NB4 (cell line): ENCODE data around the gene LRRC36.
A peak's percentile ranks its signal among the peaks of the same experiment; 100 is the strongest.
"Not testable (repeated sequence)": the region's sequence is repeated elsewhere in the genome, so short reads cannot be mapped to it uniquely, and the experiment has no call there.

Source experiments
- DNase-seq: peaks from one replicate; pipeline ENCODE4 v3.0.0; 2010; ENCODE audit warnings: low read depth
- H3K4me3 ChIP-seq: one replicate; pipeline ENCODE4 v1.5.1; 2011; ENCODE audit warnings: mild to moderate bottlenecking, low read depth, low read length, moderate library complexity
- MAX ChIP-seq: IDR thresholded peaks from 2 replicates; pipeline ENCODE4 v1.6.1; 2011; ENCODE audit warnings: low read depth, low read length
- MYC ChIP-seq: IDR thresholded peaks from 2 replicates; pipeline ENCODE4 v1.6.1; 2011; ENCODE audit warnings: low read depth, low read length
- POLR2A ChIP-seq: IDR thresholded peaks from 2 replicates; pipeline ENCODE4 v1.6.1; 2011; ENCODE audit warnings: mild to moderate bottlenecking; ENCODE audit not compliant: insufficient read length; ENCODE audit errors: extremely low read depth
- TF ChIP-seq, protein P1 (sequence below): IDR thresholded peaks from one replicate; pipeline ENCODE4 v1.5.1; 2012; ENCODE audit warnings: low read depth, low read length

LRRC36 gene

GRCh38 chr16:67346341-67346740, 19.7 kb downstream of the LRRC36 start:
- DNase-seq = no peak

GRCh38 chr16:67349172-67349571, 22.6 kb downstream of the LRRC36 start:
- TF ChIP-seq, protein P1, sequence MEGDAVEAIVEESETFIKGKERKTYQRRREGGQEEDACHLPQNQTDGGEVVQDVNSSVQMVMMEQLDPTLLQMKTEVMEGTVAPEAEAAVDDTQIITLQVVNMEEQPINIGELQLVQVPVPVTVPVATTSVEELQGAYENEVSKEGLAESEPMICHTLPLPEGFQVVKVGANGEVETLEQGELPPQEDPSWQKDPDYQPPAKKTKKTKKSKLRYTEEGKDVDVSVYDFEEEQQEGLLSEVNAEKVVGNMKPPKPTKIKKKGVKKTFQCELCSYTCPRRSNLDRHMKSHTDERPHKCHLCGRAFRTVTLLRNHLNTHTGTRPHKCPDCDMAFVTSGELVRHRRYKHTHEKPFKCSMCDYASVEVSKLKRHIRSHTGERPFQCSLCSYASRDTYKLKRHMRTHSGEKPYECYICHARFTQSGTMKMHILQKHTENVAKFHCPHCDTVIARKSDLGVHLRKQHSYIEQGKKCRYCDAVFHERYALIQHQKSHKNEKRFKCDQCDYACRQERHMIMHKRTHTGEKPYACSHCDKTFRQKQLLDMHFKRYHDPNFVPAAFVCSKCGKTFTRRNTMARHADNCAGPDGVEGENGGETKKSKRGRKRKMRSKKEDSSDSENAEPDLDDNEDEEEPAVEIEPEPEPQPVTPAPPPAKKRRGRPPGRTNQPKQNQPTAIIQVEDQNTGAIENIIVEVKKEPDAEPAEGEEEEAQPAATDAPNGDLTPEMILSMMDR = peak; percentile 48
- TF ChIP-seq MAX = no peak
- peak; percentile 49 for DNase-seq
- H3K4me3 ChIP-seq = no peak overlapping the region

More at GRCh38 chr16:67346341-67346740, 19.7 kb downstream of the LRRC36 start:
- H3K4me3 ChIP-seq = no peak overlapping the region
- TF ChIP-seq MYC (no peak), POLR2A (no peak), MAX (no peak)
- TF ChIP-seq, protein P1 = no peak

DNA sequence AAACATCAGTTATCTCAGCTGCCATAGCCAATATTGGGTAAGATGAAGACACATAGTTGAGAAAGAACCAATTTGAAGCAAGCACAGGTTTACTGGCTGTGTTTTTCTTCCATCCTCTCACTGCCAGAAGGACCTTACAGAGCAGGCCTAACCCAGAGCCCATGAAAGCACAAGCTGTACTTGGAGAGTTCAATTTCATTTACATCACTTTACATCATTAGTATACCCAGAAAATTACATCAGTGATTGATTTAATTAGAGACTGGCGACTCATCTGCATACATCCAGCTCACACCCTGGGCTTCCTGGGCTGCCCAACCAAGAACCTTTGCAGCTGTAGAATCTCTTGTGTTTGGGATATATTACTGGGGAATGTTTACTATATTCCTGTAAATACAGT, 23.7 kb downstream of the LRRC36 start:
- no peak overlapping the region for H3K4me3 ChIP-seq
- no peak for DNase-seq
- no peak for TF ChIP-seq POLR2A
- TF ChIP-seq, protein P1 = no peak
- no peak for TF ChIP-seq MAX
- TF ChIP-seq MYC = no peak

DNA sequence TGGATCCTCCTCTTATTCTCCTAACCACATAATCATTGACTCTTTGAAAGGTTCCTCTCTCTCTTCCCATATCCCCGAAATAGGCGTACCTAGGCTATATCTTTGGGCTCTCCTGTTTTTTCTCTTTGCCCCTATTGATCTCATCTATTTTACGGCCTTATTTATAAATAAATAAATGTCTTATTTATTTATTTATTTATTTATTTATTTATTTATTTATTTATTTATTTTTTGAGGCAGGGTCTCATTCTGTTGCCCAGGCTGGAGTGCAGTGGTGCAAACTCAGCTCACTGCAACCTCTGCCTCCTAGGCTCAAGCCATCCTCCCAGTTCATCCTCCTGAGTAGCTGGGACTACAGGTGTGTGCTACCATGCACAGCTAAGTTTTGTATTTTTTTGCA, 25.8 kb downstream of the LRRC36 start:
- not testable (repeated sequence) for H3K4me3 ChIP-seq, DNase-seq

DNA sequence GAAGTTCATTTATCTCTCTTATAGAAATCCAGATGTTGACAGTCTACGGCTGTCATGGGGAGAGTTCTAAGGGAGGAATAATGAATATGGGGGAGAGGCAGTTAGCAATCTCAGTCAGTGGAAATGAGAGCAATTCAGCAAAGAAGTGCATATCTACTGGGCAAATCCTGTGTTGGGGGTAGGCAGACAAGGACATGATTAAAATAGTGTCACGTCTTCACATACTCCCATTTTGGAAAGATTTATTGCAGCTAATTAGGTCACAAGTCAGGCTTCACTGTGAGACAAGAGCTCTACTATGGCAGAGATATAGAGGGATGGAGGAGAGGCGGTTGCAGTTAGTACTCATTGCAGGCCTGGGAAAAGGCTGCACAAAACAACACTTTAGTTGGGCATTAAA, 29.8 kb downstream of the LRRC36 start:
- DNase-seq = no peak
- TF ChIP-seq MAX (no peak), POLR2A (no peak), MYC (no peak)
- TF ChIP-seq, protein P1 = no peak
- no peak overlapping the region for H3K4me3 ChIP-seq

- TF ChIP-seq MAX = no peak
- TF ChIP-seq, protein P1 = no peak
- TF ChIP-seq MYC = no peak
- TF ChIP-seq POLR2A = no peak
- DNase-seq = no peak
- no peak overlapping the region for H3K4me3 ChIP-seq
Observed at GRCh38 chr16:67357561-67357960, 30.9 kb downstream of the LRRC36 start.

GRCh38 chr16:67359540-67360269, 33.1 kb downstream of the LRRC36 start:
- H3K4me3 ChIP-seq, DNase-seq: not testable (repeated sequence)
